HEK293T (cell line): ENCODE data around the gene TNPO1.

ENCODE experiments used
- ARNT ChIP-seq: fragments of 450-650 bp; IDR thresholded peaks from 2 replicates; pipeline ENCODE4 v1.6.1; 2017; ENCODE audit warnings: mild to moderate bottlenecking
- BHLHE40 ChIP-seq: fragments of 450-650 bp; IDR thresholded peaks from 2 replicates; pipeline ENCODE4 v1.6.1; 2016; ENCODE audit warnings: mild to moderate bottlenecking, moderate library complexity, borderline replicate concordance
- FOXA1 ChIP-seq: fragments of 450-650 bp; IDR thresholded peaks from 2 replicates; pipeline ENCODE4 v1.6.1; 2016; ENCODE audit warnings: mild to moderate bottlenecking
- HDGF ChIP-seq: fragments of 450-650 bp; IDR thresholded peaks from 2 replicates; pipeline ENCODE4 v1.6.1; 2017; ENCODE audit warnings: antibody characterized with exemption, borderline replicate concordance
- SUZ12 ChIP-seq: fragments of 450-650 bp; IDR thresholded peaks from 2 replicates; pipeline ENCODE4 v1.6.1; 2016; ENCODE audit warnings: mild to moderate bottlenecking
- TARDBP ChIP-seq: fragments of 450-650 bp; IDR thresholded peaks from 2 replicates; pipeline ENCODE4 v1.6.1; 2016

- no peak for TF ChIP-seq TARDBP
- TF ChIP-seq BHLHE40 = no peak
- TF ChIP-seq ARNT = no peak
- TF ChIP-seq FOXA1 = no peak
- no peak for TF ChIP-seq HDGF
- no peak for TF ChIP-seq SUZ12
These were observed 138.8 kb downstream of the TNPO1 start for GRCh38 chr5:72955143-72955767.
